Ovary (tissue), 9 donors: ENCODE results near the gene SLC30A9. TPM values are rescaled to one million over a fixed set of nuclear protein-coding genes. Genes with fewer than 3 reads are reported as not detected.

Source experiments
- DNase-seq, 5 donors: peaks; one replicate each; pipeline ENCODE4 v3.0.0-alpha.2; 2019 to 2020
- H3K27ac ChIP-seq, 2 donors: fragments of 200-600 bp; one replicate each; pipeline versions ENCODE4 v1.5.1 to v1.8.0; 2019 to 2022
- H3K27me3 ChIP-seq: fragments of 200-600 bp; one replicate; pipeline ENCODE4 v1.8.0; 2022
- H3K36me3 ChIP-seq: fragments of 200-600 bp; sonication (generic); one replicate; pipeline ENCODE4 v1.5.1; 2019
- H3K4me1 ChIP-seq: one replicate; pipeline ENCODE4 v1.8.1; 2013; ENCODE audit warnings: mild to moderate bottlenecking, moderate library complexity; ENCODE audit not compliant: insufficient read depth
- H3K4me3 ChIP-seq: fragments of 200-600 bp; sonication (generic); one replicate; pipeline ENCODE4 v1.5.1; 2017
- H3K9me3 ChIP-seq, 2 donors: fragments of 200-600 bp in 1 of 2; sonication (generic) in 1 of 2; one replicate each; pipeline versions ENCODE4 v1.5.1 to v1.8.1; 2013 to 2019; ENCODE audit warnings: mild to moderate bottlenecking in 1 of 2, moderate library complexity in 1 of 2
- EP300 ChIP-seq: sonication (generic); formaldehyde crosslinking; IDR thresholded peaks from one replicate; pipeline ENCODE4 v1.6.1; 2017; ENCODE audit warnings: antibody characterized with exemption
- POLR2A ChIP-seq: fragments of 450-650 bp; IDR thresholded peaks from one replicate; pipeline ENCODE4 v1.6.1; 2017; ENCODE audit warnings: antibody characterized with exemption, mild to moderate bottlenecking, moderate library complexity
- WGBS, 3 donors: extraction: QIAGEN DNeasy Blood & Tissue Kit in 1 of 3; methylation state at CpG; one replicate each; pipeline versions ENCODE4 v1.1.5 to v1.1.7; 2013 to 2017; 5-methylcytosine and 5-hydroxymethylcytosine counted together
- intact Hi-C, 4 donors: fragments of 100-400 bp; cut with DNase I; formaldehyde crosslinking; loops; one replicate each; pipeline versions ENCODE4 v1.11.0 to v1.15.1; 2022 to 2023
- polyA plus RNA-seq, 2 donors: library from polyadenylated mRNA; stranded (reverse); fragments of 200-250 nt in 1 of 2; fragments of 350-450 nt in 1 of 2; fragmentation: Illumina TruSeq in 1 of 2; extraction: RNeasy Lipid Tissue Mini Kit (QIAGEN cat#74804) in 1 of 2; gene quantifications; one replicate each; pipeline ENCODE4 v1.2.3, GENCODE V29; 2013 to 2014
- total RNA-seq, 7 donors: library from RNA; depleted of rRNA in 2 of 7; stranded (reverse); fragments of >200 nt in 2 of 7; fragmentation: NEBNext Ultra II Directional in 3 of 7; extraction: Animal tissue kit (Norgen Biotek cat#: 25700) in 3 of 7; gene quantifications; one replicate each; pipeline versions ENCODE4 v1.1.0 to v1.2.4, GENCODE V29; 2016 to 2023
- TF ChIP-seq, protein P1 (sequence below), 3 donors: fragments of 450-650 bp in 2 of 3; fragments of 200-600 bp in 1 of 3; IDR thresholded peaks; one replicate each; pipeline versions ENCODE4 v1.5.1 to v1.8.0; 2016 to 2022; ENCODE audit warnings: antibody characterized with exemption in 3 of 3, mild to moderate bottlenecking in 1 of 3
- donor health status: DM: no; HTN: no; CAD: no; lungs with moderate emphysema.
- donor health status: DM: no; HTN: no; CAD: no.
- donor health status: Bipolar disorder and iron deficiency.
- donor health status: DM: yes; HTN: yes; CAD: no.
- donor health status: DM: no; HTN: no; CAD: no.
- donor health status: DM: yes; HTN: yes; CAD: no.

The SLC30A9 gene
- total and polyA plus RNA-seq, 9 donors = 21.2 to 49.8 (median 43.7) TPM

DNA sequence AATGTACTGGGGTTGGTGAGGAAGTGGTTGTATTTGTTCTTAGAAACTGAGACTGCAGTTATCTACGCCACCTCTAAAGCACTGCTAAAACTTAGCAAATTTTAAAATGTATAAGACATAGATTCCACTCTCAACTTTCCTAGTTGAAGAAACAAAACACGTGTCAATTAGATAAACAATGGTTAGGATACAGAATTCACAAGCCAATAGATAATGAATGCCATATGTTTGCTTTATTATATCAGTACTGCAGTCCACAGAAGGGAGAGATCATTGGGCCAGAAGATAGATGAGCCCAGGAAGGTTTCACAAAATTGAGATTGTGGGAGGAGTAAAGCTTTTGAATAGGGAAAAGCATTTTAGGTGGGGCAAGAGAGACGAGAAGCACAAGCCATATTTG, 40.8 kb upstream of the SLC30A9 start:
- DNase-seq = no peak
- no peak overlapping the region for H3K4me3 ChIP-seq
- H3K27ac ChIP-seq = no peak overlapping the region
- H3K27me3 ChIP-seq = no peaks in the 10 kb centered on the region
- TF ChIP-seq, protein P1, sequence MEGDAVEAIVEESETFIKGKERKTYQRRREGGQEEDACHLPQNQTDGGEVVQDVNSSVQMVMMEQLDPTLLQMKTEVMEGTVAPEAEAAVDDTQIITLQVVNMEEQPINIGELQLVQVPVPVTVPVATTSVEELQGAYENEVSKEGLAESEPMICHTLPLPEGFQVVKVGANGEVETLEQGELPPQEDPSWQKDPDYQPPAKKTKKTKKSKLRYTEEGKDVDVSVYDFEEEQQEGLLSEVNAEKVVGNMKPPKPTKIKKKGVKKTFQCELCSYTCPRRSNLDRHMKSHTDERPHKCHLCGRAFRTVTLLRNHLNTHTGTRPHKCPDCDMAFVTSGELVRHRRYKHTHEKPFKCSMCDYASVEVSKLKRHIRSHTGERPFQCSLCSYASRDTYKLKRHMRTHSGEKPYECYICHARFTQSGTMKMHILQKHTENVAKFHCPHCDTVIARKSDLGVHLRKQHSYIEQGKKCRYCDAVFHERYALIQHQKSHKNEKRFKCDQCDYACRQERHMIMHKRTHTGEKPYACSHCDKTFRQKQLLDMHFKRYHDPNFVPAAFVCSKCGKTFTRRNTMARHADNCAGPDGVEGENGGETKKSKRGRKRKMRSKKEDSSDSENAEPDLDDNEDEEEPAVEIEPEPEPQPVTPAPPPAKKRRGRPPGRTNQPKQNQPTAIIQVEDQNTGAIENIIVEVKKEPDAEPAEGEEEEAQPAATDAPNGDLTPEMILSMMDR (IDR thresholded peaks at IDR 0.05) = no peak
- no peak for TF ChIP-seq EP300
- TF ChIP-seq POLR2A = no peak
- WGBS, 3 donors = 60 to 70% (median 62%) methylated on average over 3 of the region's 3 CpGs
- H3K36me3 ChIP-seq = no peaks in the 10 kb centered on the region
- intact Hi-C loops = no loop called here
- H3K4me1 ChIP-seq = no peaks in the 10 kb centered on the region
- no peaks in the 10 kb centered on the region for H3K9me3 ChIP-seq

DNA sequence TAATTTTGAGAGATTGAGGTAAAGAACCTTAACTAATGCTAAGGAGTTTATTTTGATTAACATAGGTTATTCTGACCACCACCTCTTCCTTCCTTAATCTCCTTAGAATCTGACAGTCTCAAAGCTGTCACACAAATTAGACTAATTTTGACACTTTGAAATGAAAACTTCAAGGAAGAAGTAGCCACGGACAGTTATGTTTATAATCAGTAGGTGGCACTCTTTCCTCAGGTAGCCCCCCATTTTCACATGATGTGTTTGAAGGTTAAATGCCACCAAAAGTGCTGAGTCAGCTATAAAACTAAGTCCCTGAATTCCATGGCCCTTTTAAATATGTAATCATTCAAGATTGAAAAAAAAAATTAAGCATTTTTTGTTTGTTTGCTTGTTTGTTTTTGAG, 32.7 kb upstream of the SLC30A9 start:
- H3K27me3 ChIP-seq = no peaks in the 10 kb centered on the region
- no peaks in the 10 kb centered on the region for H3K4me1 ChIP-seq
- 44 to 53% (median 45%) methylated on average over 1 of the region's 1 CpG for WGBS, 3 donors
- TF ChIP-seq, protein P1 (IDR thresholded peaks at IDR 0.05) = no peak
- no peak for TF ChIP-seq EP300
- TF ChIP-seq POLR2A = no peak
- intact Hi-C loops = no loop called here
- no peak overlapping the region for H3K27ac ChIP-seq
- no peak overlapping the region for H3K4me3 ChIP-seq
- DNase-seq = no peak
- no peaks in the 10 kb centered on the region for H3K9me3 ChIP-seq
- no peaks in the 10 kb centered on the region for H3K36me3 ChIP-seq

DNA sequence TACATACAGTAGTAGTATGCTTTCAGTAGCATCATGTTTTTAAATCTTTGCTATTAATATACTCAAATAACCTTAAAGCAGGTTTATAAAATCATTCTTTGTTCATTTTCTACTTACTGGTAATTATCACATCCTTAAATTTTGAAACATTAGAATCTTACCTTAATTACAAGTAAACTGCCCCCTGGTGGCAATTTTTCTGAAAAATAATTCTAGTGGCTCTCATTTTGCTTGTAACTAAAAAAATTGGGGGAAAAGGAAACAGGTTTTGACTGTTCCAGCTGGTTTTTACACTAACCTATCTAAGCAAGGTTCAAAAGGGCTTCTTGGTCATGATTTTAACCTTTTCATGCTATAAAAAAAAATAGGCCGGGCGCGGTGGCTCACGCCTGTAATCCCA, 27.2 kb upstream of the SLC30A9 start:
- intact Hi-C loops = no loop called here
- Histone ChIP-seq H3K36me3 (no peaks in the 10 kb centered on the region), H3K4me3 (no peak overlapping the region), H3K9me3 (no peaks in the 10 kb centered on the region), H3K27ac (no peak overlapping the region), H3K27me3 (no peaks in the 10 kb centered on the region), H3K4me1 (no peaks in the 10 kb centered on the region)
- 90 to 96% (median 93%) methylated on average over 4 of the region's 4 CpGs for WGBS, 3 donors
- DNase-seq = no peak
- TF ChIP-seq EP300 = no peak
- TF ChIP-seq, protein P1 (IDR thresholded peaks at IDR 0.05) = no peak
- TF ChIP-seq POLR2A = no peak

DNA sequence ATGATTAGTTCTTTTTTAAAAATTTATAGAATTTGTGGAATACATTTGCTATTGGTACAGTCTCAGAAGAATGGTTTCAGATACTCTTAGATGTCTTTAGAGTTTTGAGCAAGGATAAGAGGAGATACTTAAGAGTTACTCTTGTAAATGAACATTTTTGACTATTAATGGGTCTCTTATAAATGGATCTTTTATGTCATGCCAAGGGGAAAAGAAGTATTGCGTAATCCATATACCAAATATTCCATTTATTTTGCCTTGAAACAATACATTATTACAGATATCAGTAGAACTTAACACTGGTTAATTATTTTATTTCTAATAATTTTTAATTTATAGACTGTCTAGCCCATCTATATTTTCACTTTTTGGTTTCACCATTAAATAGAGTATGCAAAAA, 25.9 kb upstream of the SLC30A9 start:
- Histone ChIP-seq H3K4me3 (no peak overlapping the region), H3K27ac (no peak overlapping the region), H3K4me1 (no peaks in the 10 kb centered on the region), H3K9me3 (no peaks in the 10 kb centered on the region), H3K36me3 (no peaks in the 10 kb centered on the region), H3K27me3 (no peaks in the 10 kb centered on the region)
- TF ChIP-seq EP300 (no peak), POLR2A (no peak)
- TF ChIP-seq, protein P1 (IDR thresholded peaks at IDR 0.05) = no peak
- intact Hi-C loops = no loop called here
- no peak for DNase-seq
- 85 to 95% (median 92%) methylated on average over 1 of the region's 1 CpG for WGBS, 3 donors

DNA sequence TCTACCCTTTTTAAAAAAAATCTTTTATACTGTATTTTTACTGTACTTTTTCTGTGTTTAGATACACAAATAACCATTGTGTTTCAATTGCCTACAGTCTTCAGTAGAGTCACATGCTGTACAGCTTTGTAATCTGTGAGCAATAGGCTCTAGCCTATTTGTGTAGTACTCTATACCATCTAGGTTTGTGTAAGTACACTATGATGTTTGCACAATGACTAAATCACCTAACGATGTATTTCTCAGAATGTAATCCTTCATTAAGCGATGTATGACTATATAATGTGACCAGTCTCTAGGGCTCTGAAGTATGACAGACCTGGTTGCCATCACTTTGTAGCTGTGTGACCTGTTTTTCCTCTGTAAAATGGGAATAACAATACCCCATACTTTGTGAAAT, 22.9 kb upstream of the SLC30A9 start:
- DNase-seq = no peak
- no peak for TF ChIP-seq EP300
- TF ChIP-seq, protein P1 (IDR thresholded peaks at IDR 0.05) = no peak
- TF ChIP-seq POLR2A = no peak
- Histone ChIP-seq H3K4me3 (no peak overlapping the region), H3K9me3 (no peaks in the 10 kb centered on the region), H3K4me1 (no peaks in the 10 kb centered on the region), H3K27me3 (no peaks in the 10 kb centered on the region), H3K27ac (no peak overlapping the region), H3K36me3 (no peaks in the 10 kb centered on the region)
- intact Hi-C loops = no loop called here
- 93 to 97% (median 94%) methylated on average over 2 of the region's 2 CpGs for WGBS, 3 donors
